ENCODE results near the gene CTCF. TPM values are rescaled to one million over a fixed set of nuclear protein-coding genes. Genes with fewer than 3 reads are reported as not detected.

The CTCF gene
- total and polyA plus RNA-seq, 2 experiments from 2014 or later: 35.5 to 46.0 TPM

- no peak for DNase-seq (ENCODE audit: low spot score)
- H3K9me3 ChIP-seq (ENCODE audit: low read depth): no peaks in the 10 kb centered on the region
- WGBS (ENCODE audit: low lambda C conversion rate, missing lambda C conversion rate): 94% methylated on average over 13 of the region's 13 CpGs
- no peak overlapping the region for H3K4me2 ChIP-seq
- TF ChIP-seq EZH2phosphoT487 (IDR thresholded peaks at IDR 0.05; ENCODE audit: low read depth, severe bottlenecking, unreplicated experiment) (no peak), EZH2 (IDR thresholded peaks at IDR 0.05; ENCODE audit: borderline replicate concordance) (no peak), CTCF (IDR thresholded peaks at IDR 0.05; ENCODE audit: poor library complexity) (no peak)
- no peaks in the 10 kb centered on the region for H3K27me3 ChIP-seq
- no peak overlapping the region for H3K4me3 ChIP-seq
- H3K79me2 ChIP-seq: no peaks in the 10 kb centered on the region
- no peaks in the 10 kb centered on the region for H3K9me2 ChIP-seq (replicated peaks; ENCODE audit: insufficient read depth)
- H2AFZ ChIP-seq: no peak overlapping the region
- no peaks in the 10 kb centered on the region for H3K36me3 ChIP-seq (replicated peaks; ENCODE audit: insufficient read depth, low read depth)
- no peak overlapping the region for H3K27ac ChIP-seq
- H4K20me1 ChIP-seq (ENCODE audit: insufficient read depth, poor library complexity, severe bottlenecking): peaks cover 3% of the 10 kb centered on the region
- no peaks in the 10 kb centered on the region for H3K4me1 ChIP-seq (ENCODE audit: insufficient read depth)
These were observed 17.9 kb upstream of the CTCF start for GRCh38 chr16:67544329-67544841.

GRCh38 chr16:67544844-67545664 is 17.3 kb upstream of the CTCF start:
- no peak overlapping the region for H3K27ac ChIP-seq

GRCh38 chr16:67545665-67546024 is 16.7 kb upstream of the CTCF start:
- no peak for TF ChIP-seq EZH2phosphoT487 (IDR thresholded peaks at IDR 0.05; ENCODE audit: low read depth, severe bottlenecking, unreplicated experiment)
- no peak overlapping the region for H3K4me2 ChIP-seq
- H3K4me1 ChIP-seq (ENCODE audit: insufficient read depth): no peaks in the 10 kb centered on the region
- no peaks in the 10 kb centered on the region for H3K27me3 ChIP-seq
- no peaks in the 10 kb centered on the region for H3K9me3 ChIP-seq (ENCODE audit: low read depth)
- H3K27ac ChIP-seq: no peak overlapping the region
- H4K20me1 ChIP-seq (ENCODE audit: insufficient read depth, poor library complexity, severe bottlenecking): no peaks in the 10 kb centered on the region
- no peaks in the 10 kb centered on the region for H3K36me3 ChIP-seq (replicated peaks; ENCODE audit: insufficient read depth, low read depth)
- H3K4me3 ChIP-seq: no peak overlapping the region
- no peak for DNase-seq (ENCODE audit: low spot score)
- 97% methylated on average over 12 of the region's 14 CpGs for WGBS (ENCODE audit: low lambda C conversion rate, missing lambda C conversion rate)
- H2AFZ ChIP-seq: no peak overlapping the region
- no peaks in the 10 kb centered on the region for H3K79me2 ChIP-seq
- H3K9me2 ChIP-seq (replicated peaks; ENCODE audit: insufficient read depth): no peaks in the 10 kb centered on the region

More at GRCh38 chr16:67544844-67545664, 17.3 kb upstream of the CTCF start:
- H3K36me3 ChIP-seq (replicated peaks; ENCODE audit: insufficient read depth, low read depth): no peaks in the 10 kb centered on the region
- H2AFZ ChIP-seq: no peak overlapping the region
- no peak for DNase-seq (ENCODE audit: low spot score)
- TF ChIP-seq EZH2 (IDR thresholded peaks at IDR 0.05; ENCODE audit: borderline replicate concordance): no peak
- TF ChIP-seq EZH2phosphoT487 (IDR thresholded peaks at IDR 0.05; ENCODE audit: low read depth, severe bottlenecking, unreplicated experiment): no peak
- no peaks in the 10 kb centered on the region for H4K20me1 ChIP-seq (ENCODE audit: insufficient read depth, poor library complexity, severe bottlenecking)
- no peak overlapping the region for H3K4me3 ChIP-seq
- H3K27me3 ChIP-seq: no peaks in the 10 kb centered on the region
- no peak overlapping the region for H3K4me2 ChIP-seq
- H3K4me1 ChIP-seq (ENCODE audit: insufficient read depth): no peaks in the 10 kb centered on the region
- 93% methylated on average over 15 of the region's 15 CpGs for whole genome bisulfite sequencing (ENCODE audit: low lambda C conversion rate, missing lambda C conversion rate)
- no peaks in the 10 kb centered on the region for H3K9me2 ChIP-seq (replicated peaks; ENCODE audit: insufficient read depth)
- H3K9me3 ChIP-seq (ENCODE audit: low read depth): no peaks in the 10 kb centered on the region
- no peaks in the 10 kb centered on the region for H3K79me2 ChIP-seq

GRCh38 chr16:67546091-67546501 is 16.2 kb upstream of the CTCF start:
- H3K36me3 ChIP-seq (replicated peaks; ENCODE audit: insufficient read depth, low read depth): no peaks in the 10 kb centered on the region
- TF ChIP-seq EZH2phosphoT487 (IDR thresholded peaks at IDR 0.05; ENCODE audit: low read depth, severe bottlenecking, unreplicated experiment): no peak
- no peak for TF ChIP-seq CTCF (IDR thresholded peaks at IDR 0.05; ENCODE audit: poor library complexity)
- TF ChIP-seq EZH2 (IDR thresholded peaks at IDR 0.05; ENCODE audit: borderline replicate concordance): no peak
- H3K27me3 ChIP-seq: no peaks in the 10 kb centered on the region
- H3K9me2 ChIP-seq (replicated peaks; ENCODE audit: insufficient read depth): no peaks in the 10 kb centered on the region
- H3K4me3 ChIP-seq: no peak overlapping the region
- H3K4me1 ChIP-seq (ENCODE audit: insufficient read depth): no peaks in the 10 kb centered on the region
- no peak for DNase-seq (ENCODE audit: low spot score)
- no peaks in the 10 kb centered on the region for H3K79me2 ChIP-seq
- 95% methylated on average over 7 of the region's 7 CpGs for WGBS (ENCODE audit: low lambda C conversion rate, missing lambda C conversion rate)
- no peaks in the 10 kb centered on the region for H4K20me1 ChIP-seq (ENCODE audit: insufficient read depth, poor library complexity, severe bottlenecking)
- no peak overlapping the region for H2AFZ ChIP-seq
- H3K27ac ChIP-seq: no peak overlapping the region
- no peak overlapping the region for H3K4me2 ChIP-seq
- H3K9me3 ChIP-seq (ENCODE audit: low read depth): no peaks in the 10 kb centered on the region
